ENCODE measurements around the gene CTNNA2.

GRCh38 chr2:80149991-80150390, 637.1 kb downstream of the CTNNA2 start:
- no peak for TF ChIP-seq CTCF (IDR thresholded peaks at IDR 0.05)
- TF ChIP-seq POLR2A (IDR thresholded peaks at IDR 0.05), result no peak
